Ovary (tissue), 3 donors: ENCODE measurements around the gene TNFRSF4.

ENCODE experiments used
- CTCF ChIP-seq, 3 donors: fragments of 450-650 bp in 2 of 3; fragments of 200-600 bp in 1 of 3; IDR thresholded peaks; one replicate each; pipeline versions ENCODE4 v1.5.1 to v1.8.0; 2016 to 2022; ENCODE audit warnings: antibody characterized with exemption in 3 of 3, mild to moderate bottlenecking in 1 of 3
- POLR2A ChIP-seq: fragments of 450-650 bp; IDR thresholded peaks from one replicate; pipeline ENCODE4 v1.6.1; 2017; ENCODE audit warnings: antibody characterized with exemption, mild to moderate bottlenecking, moderate library complexity
- donor health status: DM: no; HTN: no; CAD: no.

GRCh38 chr1:1235016-1235744 is 21.2 kb upstream of the TNFRSF4 start:
- TF ChIP-seq POLR2A (no peak), CTCF (IDR thresholded peaks at IDR 0.05) (no peak)
